IMR-90 (cell line): Measurements from ENCODE around the gene C12orf57. TPM values are rescaled to one million over a fixed set of nuclear protein-coding genes. Genes with fewer than 3 reads are reported as not detected.
A peak's percentile ranks its signal among the peaks of the same experiment; 100 is the strongest.

ENCODE experiments used
- ATAC-seq: fragments of 200-7000 bp; cut with Tn5 transposase; 2 replicates; pipeline ENCODE4 v1.9.1; 2020; ENCODE audit warnings: low read depth, mild to moderate bottlenecking, moderate library complexity
- BruUV-seq: library from RNA; stranded (reverse); fragments of 400-500 nt; replicated peaks from 2 replicates; lab custom pipeline; 2021; lab: Mats Ljungman, UMichigan
- CTCF ChIA-PET: fragments of 300-600 bp; formaldehyde crosslinking; extraction: SDS; loops from one replicate; lab custom pipeline; 2021; ENCODE audit warnings: antibody characterized with exemption; lab: Yijun Ruan, JAX
- POLR2A ChIA-PET: fragments of 300-600 bp; sonication (Branson Sonifier 250); formaldehyde crosslinking; loops from one replicate; lab custom pipeline; 2022; ENCODE audit warnings: antibody characterized with exemption; ENCODE audit not compliant: unreplicated experiment; lab: Charles Lee
- DNase-seq: peaks from one replicate; pipeline ENCODE4 v3.0.0; 2013
- H2AFZ ChIP-seq: replicated peaks from 2 replicates; pipeline ENCODE3; 2013; ENCODE audit warnings: low read length, mild to moderate bottlenecking; ENCODE audit not compliant: poor library complexity
- H2AK5ac ChIP-seq: 2 replicates; pipeline ENCODE4 v1.6.1; 2013; ENCODE audit warnings: low read depth, low read length, inconsistent platforms
- H2AK9ac ChIP-seq: replicated peaks from 2 replicates; pipeline ENCODE3; 2013; ENCODE audit warnings: mild to moderate bottlenecking, low read depth, low read length, moderate library complexity; ENCODE audit not compliant: poor library complexity
- H2BK120ac ChIP-seq: 2 replicates; pipeline ENCODE4 v1.6.1; 2013; ENCODE audit warnings: low read depth, low read length, inconsistent platforms
- H2BK15ac ChIP-seq: 3 replicates; pipeline ENCODE4 v1.6.1; 2013; ENCODE audit warnings: low read depth, low read length, inconsistent platforms
- H2BK20ac ChIP-seq: 2 replicates; pipeline ENCODE4 v1.6.1; 2013; ENCODE audit warnings: low read depth, mild to moderate bottlenecking, inconsistent platforms, low read length, moderate library complexity
- H2BK5ac ChIP-seq: 2 replicates; pipeline ENCODE4 v1.6.1; 2013; ENCODE audit warnings: mild to moderate bottlenecking, low read depth, low read length, inconsistent platforms; ENCODE audit not compliant: poor library complexity, severe bottlenecking
- H3K14ac ChIP-seq: replicated peaks from 2 replicates; pipeline ENCODE4 v1.6.1; 2013; ENCODE audit warnings: low read depth, low read length, inconsistent platforms
- H3K18ac ChIP-seq: 2 replicates; pipeline ENCODE4 v1.6.1; 2013; ENCODE audit warnings: low read depth, low read length, control low read depth
- H3K23ac ChIP-seq: 2 replicates; pipeline ENCODE4 v1.6.1; 2013; ENCODE audit warnings: low read depth, low read length, inconsistent platforms
- H3K27ac ChIP-seq: 2 replicates; pipeline ENCODE4 v1.5.1; 2013; ENCODE audit warnings: mild to moderate bottlenecking, control low read depth, low read length; ENCODE audit not compliant: insufficient read depth
- H3K27me3 ChIP-seq: 2 replicates; pipeline ENCODE4 v1.6.1; 2013; ENCODE audit warnings: low read length; ENCODE audit not compliant: control insufficient read depth, insufficient read depth
- H3K36me3 ChIP-seq: 2 replicates; pipeline ENCODE4 v1.6.1; 2013; ENCODE audit warnings: low read length, mixed read lengths; ENCODE audit not compliant: control insufficient read depth, insufficient read depth
- H3K4ac ChIP-seq: 2 replicates; pipeline ENCODE4 v1.6.1; 2013; ENCODE audit warnings: low read depth, low read length, inconsistent platforms
- H3K4me1 ChIP-seq: 2 replicates; pipeline ENCODE4 v1.6.1; 2013; ENCODE audit warnings: low read length, mixed read lengths; ENCODE audit not compliant: control insufficient read depth, insufficient read depth
- H3K4me2 ChIP-seq: 2 replicates; pipeline ENCODE4 v1.6.1; 2013; ENCODE audit warnings: low read depth, mild to moderate bottlenecking, control low read depth, low read length, moderate library complexity
- H3K4me3 ChIP-seq: 2 replicates; pipeline ENCODE4 v1.5.1; 2013; ENCODE audit warnings: low read depth, mild to moderate bottlenecking, control low read depth, low read length, moderate library complexity; ENCODE audit not compliant: insufficient read depth
- H3K56ac ChIP-seq: 2 replicates; pipeline ENCODE4 v1.6.1; 2013; ENCODE audit warnings: low read length, inconsistent platforms; ENCODE audit not compliant: insufficient read depth; ENCODE audit errors: extremely low read depth
- H3K79me1 ChIP-seq, 2 experiments: 2 replicates each; pipeline ENCODE4 v1.6.1; 2013; ENCODE audit warnings: low read length in 2 of 2, inconsistent platforms in 1 of 2, low read depth in 1 of 2
- H3K9ac ChIP-seq: 2 replicates; pipeline ENCODE4 v1.6.1; 2013; ENCODE audit warnings: low read depth, low read length, control low read depth
- H3K9me1 ChIP-seq: 2 replicates; pipeline ENCODE4 v1.6.1; 2013; ENCODE audit warnings: low read length, inconsistent platforms; ENCODE audit not compliant: insufficient read depth
- H3K9me3 ChIP-seq: 2 replicates; pipeline ENCODE4 v1.6.1; 2013; ENCODE audit warnings: low read length; ENCODE audit not compliant: control insufficient read depth, insufficient read depth
- H4K20me1 ChIP-seq: 2 replicates; pipeline ENCODE4 v1.6.1; 2013; ENCODE audit warnings: low read length, inconsistent platforms; ENCODE audit not compliant: insufficient read depth
- H4K5ac ChIP-seq: 2 replicates; pipeline ENCODE4 v1.6.1; 2013; ENCODE audit warnings: mild to moderate bottlenecking, low read depth, low read length, control low read depth
- H4K8ac ChIP-seq, 2 experiments: 2 replicates each; pipeline ENCODE4 v1.6.1; 2013; ENCODE audit warnings: low read depth in 2 of 2, low read length in 2 of 2, control low read depth in 1 of 2, inconsistent platforms in 1 of 2
- H4K91ac ChIP-seq: 2 replicates; pipeline ENCODE4 v1.6.1; 2013; ENCODE audit warnings: low read depth, low read length, inconsistent platforms; ENCODE audit not compliant: insufficient read depth
- MAFK ChIP-seq: IDR thresholded peaks from 2 replicates; pipeline ENCODE4 v1.6.1; 2012; ENCODE audit warnings: low read depth, low read length, improper control_type of control experiment
- MAZ ChIP-seq: IDR thresholded peaks from 2 replicates; pipeline ENCODE4 v1.6.1; 2012; ENCODE audit warnings: low read depth, mild to moderate bottlenecking, low read length, improper control_type of control experiment, moderate library complexity, borderline replicate concordance
- MXI1 ChIP-seq: IDR thresholded peaks from 2 replicates; pipeline ENCODE4 v1.6.1; 2012; ENCODE audit warnings: low read depth, mild to moderate bottlenecking, low read length, moderate library complexity, borderline replicate concordance
- NFE2L2 ChIP-seq: fragments of 150-350 bp; IDR thresholded peaks from 2 replicates; pipeline ENCODE4 v1.6.1; 2016; ENCODE audit warnings: low read depth, mild to moderate bottlenecking, low read length
- POLR2A ChIP-seq: IDR thresholded peaks from 2 replicates; pipeline ENCODE4 v1.6.1; 2012; ENCODE audit warnings: mild to moderate bottlenecking, low read depth, low read length
- RAD21 ChIP-seq: IDR thresholded peaks from 2 replicates; pipeline ENCODE4 v1.6.1; 2012; ENCODE audit warnings: low read length, improper control_type of control experiment
- SMC3 ChIP-seq: fragments of 150-350 bp; IDR thresholded peaks from 2 replicates; pipeline ENCODE4 v1.6.1; 2016; ENCODE audit warnings: low read depth, mild to moderate bottlenecking, antibody characterized with exemption, low read length, moderate library complexity
- WGBS, 2 experiments: methylation state at CpG; one replicate each; pipeline versions ENCODE4 v1.1.5 to v1.1.7; 2013; ENCODE audit warnings: missing lambda C conversion rate in 2 of 2; ENCODE audit not compliant: insufficient read length in 1 of 2; ENCODE audit errors: extremely low coverage in 2 of 2; 5-methylcytosine and 5-hydroxymethylcytosine counted together
- dilution Hi-C: fragments of 300-500 bp; cut with HindIII; formaldehyde crosslinking; loops from one replicate; pipeline ENCODE4 v1.14.3; 2018; ENCODE audit warnings: low sequenced_read_pairs; ENCODE audit not compliant: unreplicated experiment
- in situ Hi-C: fragments of 300-500 bp; cut with MboI; formaldehyde crosslinking; loops from 3 replicates; pipeline ENCODE4 v1.14.3; 2019; ENCODE audit warnings: low sequenced_read_pairs, inconsistent platforms, mixed read lengths
- intact Hi-C: fragments of 100-400 bp; cut with micrococcal nuclease; formaldehyde crosslinking; loops from 2 replicates; pipeline ENCODE4 v1.10.0; 2022
- polyA plus RNA-seq, 3 experiments: library from polyadenylated mRNA; depleted of rRNA; stranded (reverse); fragments of >200 nt; gene quantifications; 2 replicates each; pipeline ENCODE4 v1.2.3, GENCODE V29; 2012; ENCODE audit warnings: low replicate concordance in 1 of 3
- total RNA-seq: library from RNA; depleted of rRNA; stranded (reverse); fragments of >200 nt; gene quantifications from 2 replicates; pipeline ENCODE4 v1.2.3, GENCODE V29; 2012
- TF ChIP-seq, protein P1 (sequence below): conservative IDR thresholded peaks from 2 replicates; pipeline ENCODE4 v1.5.1; 2012; ENCODE audit warnings: mild to moderate bottlenecking, low read depth, low read length, improper control_type of control experiment
- TF ChIP-seq, protein P2 (sequence below): fragments of 150-350 bp; IDR thresholded peaks from 2 replicates; pipeline ENCODE4 v1.6.1; 2017; ENCODE audit warnings: mild to moderate bottlenecking, antibody characterized with exemption, low read length, low read depth

The C12orf57 gene
- total and polyA plus RNA-seq, 2 of the 4 experiments (the other 2 are of a cell fraction): 238 to 530 TPM

DNA sequence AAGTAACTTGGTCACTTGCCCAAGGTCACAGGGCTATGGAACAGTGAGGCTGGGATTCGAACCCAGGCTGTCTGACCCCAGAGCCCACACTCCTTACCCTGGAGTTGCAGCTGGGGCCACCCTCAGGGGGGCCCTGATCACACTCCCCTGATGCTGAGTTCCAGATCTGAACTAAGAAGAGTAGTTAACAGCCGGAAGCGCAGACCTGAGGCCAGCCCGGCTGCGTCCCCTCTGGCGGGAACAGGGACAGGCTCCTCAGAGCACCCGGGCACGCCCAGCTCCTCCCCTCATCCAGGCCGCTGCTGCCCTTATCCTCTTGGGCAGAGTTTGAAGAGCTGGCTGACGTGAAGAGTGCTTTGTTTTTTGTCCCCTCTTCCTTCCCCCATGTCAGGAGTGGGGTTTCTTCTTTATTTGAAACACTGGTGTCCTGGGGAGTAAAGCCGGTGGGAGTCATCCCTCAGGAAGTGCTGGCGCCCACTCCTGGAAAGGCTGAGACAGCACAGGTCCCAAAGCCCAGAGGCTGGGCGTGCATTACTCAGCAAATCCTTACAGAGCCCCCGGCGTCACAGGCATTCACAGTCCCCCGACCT lies 18.0 kb downstream of the C12orf57 start:
- ATAC-seq (peak; percentile 74), DNase-seq (peak; percentile 77)
- intact Hi-C loops (no loop called here), in situ Hi-C loops (loop anchor here (5.0 kb wide), 1 partner anchor 94 kb away; the partner anchor contains the start of gene TPI1), dilution Hi-C loops (no loop called here)
- no TSS peak for BruUV-seq
- no peak overlapping the region; the same call in 1 of the 2 replicates for H3K56ac ChIP-seq
- peak overlapping the region; percentile 83 for H2AK9ac ChIP-seq
- TF ChIP-seq SMC3: peak; percentile 37; the same call in 1 of the 2 replicates
- peak; percentile 92 for TF ChIP-seq NFE2L2
- peak; percentile 49; the same call in 1 of the 2 replicates for TF ChIP-seq MAZ
- TF ChIP-seq POLR2A: no peak
- peak; percentile 44 for TF ChIP-seq RAD21
- TF ChIP-seq, protein P1, sequence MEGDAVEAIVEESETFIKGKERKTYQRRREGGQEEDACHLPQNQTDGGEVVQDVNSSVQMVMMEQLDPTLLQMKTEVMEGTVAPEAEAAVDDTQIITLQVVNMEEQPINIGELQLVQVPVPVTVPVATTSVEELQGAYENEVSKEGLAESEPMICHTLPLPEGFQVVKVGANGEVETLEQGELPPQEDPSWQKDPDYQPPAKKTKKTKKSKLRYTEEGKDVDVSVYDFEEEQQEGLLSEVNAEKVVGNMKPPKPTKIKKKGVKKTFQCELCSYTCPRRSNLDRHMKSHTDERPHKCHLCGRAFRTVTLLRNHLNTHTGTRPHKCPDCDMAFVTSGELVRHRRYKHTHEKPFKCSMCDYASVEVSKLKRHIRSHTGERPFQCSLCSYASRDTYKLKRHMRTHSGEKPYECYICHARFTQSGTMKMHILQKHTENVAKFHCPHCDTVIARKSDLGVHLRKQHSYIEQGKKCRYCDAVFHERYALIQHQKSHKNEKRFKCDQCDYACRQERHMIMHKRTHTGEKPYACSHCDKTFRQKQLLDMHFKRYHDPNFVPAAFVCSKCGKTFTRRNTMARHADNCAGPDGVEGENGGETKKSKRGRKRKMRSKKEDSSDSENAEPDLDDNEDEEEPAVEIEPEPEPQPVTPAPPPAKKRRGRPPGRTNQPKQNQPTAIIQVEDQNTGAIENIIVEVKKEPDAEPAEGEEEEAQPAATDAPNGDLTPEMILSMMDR: peak; percentile 64
- TF ChIP-seq MXI1: 0 out of 2 replicates have a peak, but pooled peaks have one; percentile 24
- peak; percentile 79 for TF ChIP-seq MAFK
- TF ChIP-seq, protein P2, sequence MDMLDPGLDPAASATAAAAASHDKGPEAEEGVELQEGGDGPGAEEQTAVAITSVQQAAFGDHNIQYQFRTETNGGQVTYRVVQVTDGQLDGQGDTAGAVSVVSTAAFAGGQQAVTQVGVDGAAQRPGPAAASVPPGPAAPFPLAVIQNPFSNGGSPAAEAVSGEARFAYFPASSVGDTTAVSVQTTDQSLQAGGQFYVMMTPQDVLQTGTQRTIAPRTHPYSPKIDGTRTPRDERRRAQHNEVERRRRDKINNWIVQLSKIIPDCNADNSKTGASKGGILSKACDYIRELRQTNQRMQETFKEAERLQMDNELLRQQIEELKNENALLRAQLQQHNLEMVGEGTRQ: no peak
- H4K91ac ChIP-seq: peak overlapping the region; percentile 92
- no peaks in the 10 kb centered on the region for H4K20me1 ChIP-seq
- peaks cover 17% of the 10 kb centered on the region for H3K36me3 ChIP-seq
- H4K5ac ChIP-seq: peak overlapping the region; percentile 89
- H3K9me3 ChIP-seq: no peaks in the 10 kb centered on the region
- H3K79me1 ChIP-seq: peaks cover 0 to 4% of the 10 kb centered on the region in 2 experiments; a peak in 1 of 4 replicates
- peak overlapping the region; percentile 79 for H3K4ac ChIP-seq
- peaks cover 5% of the 10 kb centered on the region; the same call in 1 of the 2 replicates for H3K4me1 ChIP-seq
- H3K18ac ChIP-seq: peak overlapping the region; percentile 39; the same call in 1 of the 2 replicates
- H2AFZ ChIP-seq: peak overlapping the region; percentile 88
- peak overlapping the region; percentile 78; the same call in 1 of the 2 replicates for H2BK20ac ChIP-seq
- 40% methylated on average over 1 of the region's 16 CpGs; no CpG with 5 or more reads in 1 of the 2 experiments for WGBS, 2 experiments
- CTCF ChIA-PET: interaction anchor here (0.6 to 1.7 kb wide), 5 partner anchors 10 to 151 kb away, joined by 3 to 4 read pairs (median 3); partner anchors contain the start of genes C12orf57, C1RL and RNU7-1
- peak overlapping the region; percentile 5 for H2BK5ac ChIP-seq
- H3K27me3 ChIP-seq: no peaks in the 10 kb centered on the region
- peak overlapping the region; percentile 66; the same call in 1 of the 2 replicates for H2AK5ac ChIP-seq
- POLR2A ChIA-PET: interaction anchor here (0.5 kb wide), 1 partner anchor 33 kb away, joined by 3 read pairs; no protein-coding TSS in a partner anchor
- peak overlapping the region; percentile 91; the same call in 1 of the 3 replicates for H2BK15ac ChIP-seq
- peak overlapping the region; percentile 70; the same call in 1 of the 2 replicates for H3K23ac ChIP-seq
- H3K9me1 ChIP-seq: no peaks in the 10 kb centered on the region
- H3K9ac ChIP-seq: peak overlapping the region; percentile 37; the same call in 1 of the 2 replicates
- peak overlapping the region; percentile 64 for H2BK120ac ChIP-seq
- H3K27ac ChIP-seq: peak overlapping the region; percentile 53
- H3K4me3 ChIP-seq: no peak overlapping the region
- peak overlapping the region; percentile 96 for H4K8ac ChIP-seq
- H3K4me2 ChIP-seq: no peak overlapping the region
- H3K14ac ChIP-seq: peak overlapping the region; percentile 83
